GM12878 (cell line): Measurements from ENCODE around the gene DIO3. TPM values are rescaled to one million over a fixed set of nuclear protein-coding genes. Genes with fewer than 3 reads are reported as not detected.

Source experiments
- ATAC-seq: fragments of 200-7000 bp; cut with Tn5 transposase; 3 replicates; pipeline ENCODE4 v1.9.1; 2020; ENCODE audit warnings: mild to moderate bottlenecking, moderate library complexity
- BruUV-seq: library from RNA; stranded (reverse); fragments of 400-500 nt; replicated peaks from 2 replicates; lab custom pipeline; 2021; lab: Mats Ljungman, UMichigan
- CTCF ChIA-PET: fragments of 300-600 bp; sonication (Branson Sonifier 250); formaldehyde crosslinking; extraction: SDS; loops from one replicate; lab custom pipeline; 2021; ENCODE audit warnings: inconsistent platforms; lab: Yijun Ruan, JAX
- POLR2A ChIA-PET: fragments of 350-600 bp; formaldehyde crosslinking; extraction: SDS; loops from one replicate; lab custom pipeline; 2021; ENCODE audit warnings: inconsistent platforms; lab: Charles Lee
- RAD21 ChIA-PET: fragments of 300-600 bp; sonication (Branson Sonifier 250); formaldehyde crosslinking; loops from one replicate; lab custom pipeline; 2023; ENCODE audit warnings: antibody characterized with exemption; ENCODE audit not compliant: unreplicated experiment; lab: Charles Lee
- SMC1A ChIA-PET: fragments of 300-600 bp; sonication (Branson Sonifier 250); formaldehyde crosslinking; loops from one replicate; lab custom pipeline; 2023; ENCODE audit not compliant: unreplicated experiment, uncharacterized antibody; lab: Charles Lee
- DNase-seq: peaks from one replicate; pipeline ENCODE4 v3.0.0-alpha.2; 2011; ENCODE audit warnings: low read depth, low spot score
- FAIRE-seq: peaks from 3 replicates; lab custom pipeline; 2011; peaks lifted over from hg19 to GRCh38; lab: Jason Lieb, UNC
- H2AFZ ChIP-seq: 2 replicates; pipeline ENCODE4 v1.6.0; 2011; ENCODE audit warnings: low read depth, low read length, control low read depth; ENCODE audit not compliant: control insufficient read depth
- H3K27ac ChIP-seq: 2 replicates; pipeline ENCODE4 v1.5.1; 2011; ENCODE audit warnings: control low read depth; ENCODE audit not compliant: control insufficient read depth, insufficient read depth
- H3K27me3 ChIP-seq, 2 experiments: replicated peaks in 1 of 2; 2 replicates each; pipeline versions ENCODE4 v1.6.0 to v1.6.1; 2011; ENCODE audit warnings: low read length in 1 of 2; ENCODE audit not compliant: control insufficient read depth in 2 of 2, insufficient read depth in 2 of 2
- H3K36me3 ChIP-seq, 2 experiments: 2 replicates each; pipeline ENCODE4 v1.5.1; 2011; ENCODE audit warnings: low read length in 1 of 2; ENCODE audit not compliant: control insufficient read depth in 2 of 2, insufficient read depth in 2 of 2
- H3K4me1 ChIP-seq: 2 replicates; pipeline ENCODE4 v1.6.1; 2011; ENCODE audit warnings: mild to moderate bottlenecking, low read length, moderate library complexity, mixed read lengths; ENCODE audit not compliant: control insufficient read depth, insufficient read depth
- H3K4me2 ChIP-seq: 2 replicates; pipeline ENCODE4 v1.6.0; 2011; ENCODE audit warnings: control low read depth; ENCODE audit not compliant: control insufficient read depth, insufficient read depth
- H3K4me3 ChIP-seq: fragments of 200-600 bp; sonication (generic); 2 replicates; pipeline ENCODE4 v1.5.1; 2016
- H3K79me2 ChIP-seq: 2 replicates; pipeline ENCODE4 v1.6.0; 2011; ENCODE audit warnings: low read length; ENCODE audit not compliant: control insufficient read depth, insufficient read depth
- H3K9ac ChIP-seq: 2 replicates; pipeline ENCODE4 v1.8.0; 2011; ENCODE audit warnings: low read length, control low read depth, mixed read lengths; ENCODE audit not compliant: control insufficient read depth, insufficient read depth
- H3K9me3 ChIP-seq: replicated peaks from 3 replicates; pipeline ENCODE4 v1.5.1; 2011; ENCODE audit warnings: mild to moderate bottlenecking, low read length; ENCODE audit not compliant: control insufficient read depth, insufficient read depth
- H4K20me1 ChIP-seq: 2 replicates; pipeline ENCODE4 v1.6.0; 2011; ENCODE audit not compliant: control insufficient read depth, insufficient read depth
- BACH1 ChIP-seq: fragments of 450-650 bp; IDR thresholded peaks from 2 replicates; pipeline ENCODE4 v1.6.1; 2017; ENCODE audit warnings: mild to moderate bottlenecking, borderline replicate concordance
- CBFB ChIP-seq: IDR thresholded peaks from 2 replicates; pipeline ENCODE4 v1.6.1; 2016; ENCODE audit warnings: antibody characterized with exemption, low read depth
- CBX3 ChIP-seq: fragments of 200-600 bp; sonication (generic); IDR thresholded peaks from 2 replicates; pipeline ENCODE4 v1.6.1; 2016; ENCODE audit warnings: low read depth, borderline replicate concordance
- EGR1 ChIP-seq, 2 experiments: IDR thresholded peaks; 1 replicate in 1 of 2; 2 replicates in 1 of 2; pipeline ENCODE4 v1.6.1; 2011 to 2012; ENCODE audit warnings: low read depth in 2 of 2, low read length in 2 of 2, borderline replicate concordance in 1 of 2, mild to moderate bottlenecking in 1 of 2, moderate library complexity in 1 of 2
- ETV6 ChIP-seq, 2 experiments: fragments of 450-650 bp in 1 of 2; IDR thresholded peaks in 1 of 2; conservative IDR thresholded peaks in 1 of 2; 2 replicates each; pipeline ENCODE4 v1.6.1; 2014; ENCODE audit warnings: antibody characterized with exemption in 1 of 2, borderline replicate concordance in 1 of 2, low read depth in 1 of 2, mild to moderate bottlenecking in 1 of 2, moderate library complexity in 1 of 2
- KAT2A ChIP-seq: conservative IDR thresholded peaks from 2 replicates; pipeline ENCODE4 v1.6.1; 2011; ENCODE audit warnings: low read depth, low read length; ENCODE audit not compliant: control insufficient read depth
- MTA3 ChIP-seq: IDR thresholded peaks from 2 replicates; pipeline ENCODE4 v1.6.1; 2012; ENCODE audit warnings: low read length, inconsistent platforms, borderline replicate concordance
- RBBP5 ChIP-seq: fragments of 200-600 bp; sonication (generic); conservative IDR thresholded peaks from 2 replicates; pipeline ENCODE4 v1.6.1; 2016
- SMARCA5 ChIP-seq: fragments of 450-650 bp; IDR thresholded peaks from 2 replicates; pipeline ENCODE4 v1.6.1; 2017; ENCODE audit warnings: mild to moderate bottlenecking
- TCF7 ChIP-seq: IDR thresholded peaks from 2 replicates; pipeline ENCODE4 v1.6.1; 2014; ENCODE audit warnings: antibody characterized with exemption, borderline replicate concordance
- WRNIP1 ChIP-seq: IDR thresholded peaks from 2 replicates; pipeline ENCODE4 v1.6.1; 2011; ENCODE audit warnings: low read depth, low read length, improper control_type of control experiment, borderline replicate concordance
- WGBS: methylation state at CpG from one replicate; pipeline ENCODE4 v1.1.6; 2016; ENCODE audit warnings: low lambda C conversion rate; ENCODE audit not compliant: insufficient replicate concordance, insufficient coverage; ENCODE audit errors: missing lambda C conversion rate; 5-methylcytosine and 5-hydroxymethylcytosine counted together
- in situ Hi-C: fragments of 300-500 bp; cut with MboI; formaldehyde crosslinking; loops from 9 replicates; pipeline ENCODE4 v1.14.3; 2018; ENCODE audit warnings: mixed read lengths
- intact Hi-C: fragments of 100-400 bp; cut with micrococcal nuclease; formaldehyde crosslinking; loops from one replicate; pipeline ENCODE4 v1.14.2; 2022; ENCODE audit not compliant: unreplicated experiment
- polyA plus RNA-seq, 11 experiments: library from polyadenylated mRNA; depleted of rRNA in 4 of 11; unstranded in 6 of 11; stranded (reverse) in 5 of 11; fragments of >200 nt; fragmentation: Nextera tagmentation in 4 of 11; fragmentation: Illumina TruSeq in 1 of 11; extraction: Ambion mirVana in 4 of 11; extraction: Trizol in 1 of 11; gene quantifications; 1 replicate in 1 of 11; 2 replicates in 10 of 11; pipeline versions ENCODE4 v1.2.1 to v1.2.3, GENCODE V29; 2011 to 2016; ENCODE audit warnings: inconsistent platforms in 2 of 11, missing spikeins in 2 of 11, low read depth in 1 of 11
- total RNA-seq, 4 experiments: library from RNA; depleted of rRNA in 3 of 4; stranded (reverse); fragments of >200 nt in 3 of 4; fragmentation: Illumina TruSeq in 1 of 4; extraction: Trizol in 1 of 4; gene quantifications; 2 replicates each; pipeline versions ENCODE4 v1.2.1 to v1.2.3, GENCODE V29; 2013 to 2021
- TF ChIP-seq, protein P1 (sequence below): fragments of 450-650 bp; formaldehyde crosslinking; IDR thresholded peaks from 2 replicates; pipeline ENCODE4 v1.4.0; 2022; ENCODE audit warnings: mild to moderate bottlenecking, moderate library complexity
- TF ChIP-seq, protein P2 (sequence below), 3 experiments: IDR thresholded peaks in 2 of 3; conservative IDR thresholded peaks in 1 of 3; 2 replicates each; pipeline ENCODE4 v1.5.1; 2011; ENCODE audit warnings: low read depth in 3 of 3, low read length in 3 of 3, mild to moderate bottlenecking in 3 of 3, control low read depth in 2 of 3, moderate library complexity in 2 of 3, inconsistent platforms in 1 of 3, mixed read lengths in 1 of 3; ENCODE audit not compliant: control insufficient read depth in 2 of 3, insufficient read depth in 1 of 3; ENCODE audit errors: extremely low read depth in 1 of 3
- TF ChIP-seq, protein P3 (sequence below): fragments of 150-350 bp; IDR thresholded peaks from 2 replicates; pipeline ENCODE4 v1.6.1; 2014; ENCODE audit warnings: mild to moderate bottlenecking, low read depth, low read length

DIO3 gene
- total and polyA plus RNA-seq, 10 of the 15 experiments (the other 5 are each of a cell fraction or from before 2014, with no cell fraction given), result not detected

DNA sequence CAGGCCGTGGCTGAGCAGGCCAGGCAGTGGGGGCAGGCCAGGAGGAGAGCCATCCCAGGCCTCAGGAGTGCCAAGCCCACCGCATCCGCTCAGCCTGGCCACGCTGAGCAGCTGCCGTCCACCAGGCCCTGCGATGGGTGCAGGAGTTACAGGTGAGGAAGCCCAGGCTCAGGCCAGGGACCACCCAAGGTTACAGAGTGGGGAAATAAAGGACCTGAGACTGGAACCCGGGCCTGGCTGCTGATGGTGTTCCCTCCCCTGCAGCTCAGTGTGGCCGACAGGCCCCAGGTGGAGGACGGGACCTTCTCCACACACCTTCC lies 49.0 kb upstream of the DIO3 start (continued):
- TF ChIP-seq, protein P1, sequence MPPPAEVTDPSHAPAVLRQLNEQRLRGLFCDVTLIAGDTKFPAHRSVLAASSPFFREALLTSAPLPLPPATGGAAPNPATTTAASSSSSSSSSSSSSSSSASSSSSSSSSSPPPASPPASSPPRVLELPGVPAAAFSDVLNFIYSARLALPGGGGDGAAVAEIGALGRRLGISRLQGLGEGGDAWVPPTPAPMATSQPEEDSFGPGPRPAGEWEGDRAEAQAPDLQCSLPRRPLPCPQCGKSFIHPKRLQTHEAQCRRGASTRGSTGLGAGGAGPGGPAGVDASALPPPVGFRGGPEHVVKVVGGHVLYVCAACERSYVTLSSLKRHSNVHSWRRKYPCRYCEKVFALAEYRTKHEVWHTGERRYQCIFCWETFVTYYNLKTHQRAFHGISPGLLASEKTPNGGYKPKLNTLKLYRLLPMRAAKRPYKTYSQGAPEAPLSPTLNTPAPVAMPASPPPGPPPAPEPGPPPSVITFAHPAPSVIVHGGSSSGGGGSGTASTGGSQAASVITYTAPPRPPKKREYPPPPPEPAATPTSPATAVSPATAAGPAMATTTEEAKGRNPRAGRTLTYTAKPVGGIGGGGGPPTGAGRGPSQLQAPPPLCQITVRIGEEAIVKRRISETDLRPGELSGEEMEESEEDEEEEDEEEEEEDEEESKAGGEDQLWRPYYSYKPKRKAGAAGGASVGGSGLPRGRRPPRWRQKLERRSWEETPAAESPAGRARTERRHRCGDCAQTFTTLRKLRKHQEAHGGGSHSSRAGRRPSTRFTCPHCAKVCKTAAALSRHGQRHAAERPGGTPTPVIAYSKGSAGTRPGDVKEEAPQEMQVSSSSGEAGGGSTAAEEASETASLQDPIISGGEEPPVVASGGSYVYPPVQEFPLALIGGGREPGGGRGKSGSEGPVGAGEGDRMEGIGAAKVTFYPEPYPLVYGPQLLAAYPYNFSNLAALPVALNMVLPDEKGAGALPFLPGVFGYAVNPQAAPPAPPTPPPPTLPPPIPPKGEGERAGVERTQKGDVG (CRISPR knock-in tag), result no peak
- TF ChIP-seq KAT2A (no peak), EGR1 (IDR thresholded peaks at IDR 0.05; ENCODE audit: borderline replicate concordance in 1 of 2, low read depth in 2 of 2, low read length in 2 of 2) (no peak), RBBP5 (no peak), MTA3 (no peak), CBX3 (no peak), CBFB (no peak), TCF7 (no peak), BACH1 (no peak)

DNA sequence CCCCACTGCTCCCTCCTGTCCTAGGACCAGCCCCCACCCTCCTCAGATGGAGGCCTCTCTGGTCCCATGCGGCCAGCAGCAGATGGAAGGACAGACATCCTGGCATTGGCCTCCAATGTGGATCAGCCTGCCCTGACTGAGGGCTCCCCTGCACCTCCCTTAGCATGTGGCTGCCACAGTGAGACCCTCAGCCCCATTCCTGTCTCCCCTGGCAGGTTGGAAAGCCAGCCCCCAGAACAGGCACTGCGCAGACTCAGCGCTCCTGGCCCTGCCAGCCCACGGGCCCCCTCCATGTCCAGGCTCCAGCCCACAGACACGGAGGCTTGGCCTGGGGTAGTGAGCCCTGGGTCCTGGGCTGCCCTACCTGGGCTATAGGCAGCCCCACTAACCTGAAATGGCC lies 47.2 kb upstream of the DIO3 start:
- RAD21 ChIA-PET, result no interaction called here
- H3K9me3 ChIP-seq, result no peaks in the 10 kb centered on the region; the same call in 2 of the 3 replicates
- SMC1A ChIA-PET, result no interaction called here
- no peaks in the 10 kb centered on the region for H3K4me1 ChIP-seq
- H3K36me3 ChIP-seq, result no peaks in the 10 kb centered on the region
- H3K27ac ChIP-seq, result no peak overlapping the region
- H3K4me2 ChIP-seq, result no peak overlapping the region
- intact Hi-C loops, result no loop called here
- 50% methylated on average over 5 of the region's 5 CpGs for WGBS
- no peak overlapping the region for H2AFZ ChIP-seq
- in situ Hi-C loops, result no loop called here
- H3K4me3 ChIP-seq, result no peak overlapping the region
- H3K9ac ChIP-seq, result no peak overlapping the region
- FAIRE-seq, result no peak
- DNase-seq, result no peak
- CTCF ChIA-PET, result no interaction called here
- POLR2A ChIA-PET, result no interaction called here
- no peaks in the 10 kb centered on the region for H3K27me3 ChIP-seq
- H3K79me2 ChIP-seq, result no peaks in the 10 kb centered on the region
- ATAC-seq, result no peak
- no TSS peak for BruUV-seq
- H4K20me1 ChIP-seq, result no peaks in the 10 kb centered on the region
- TF ChIP-seq, protein P2, sequence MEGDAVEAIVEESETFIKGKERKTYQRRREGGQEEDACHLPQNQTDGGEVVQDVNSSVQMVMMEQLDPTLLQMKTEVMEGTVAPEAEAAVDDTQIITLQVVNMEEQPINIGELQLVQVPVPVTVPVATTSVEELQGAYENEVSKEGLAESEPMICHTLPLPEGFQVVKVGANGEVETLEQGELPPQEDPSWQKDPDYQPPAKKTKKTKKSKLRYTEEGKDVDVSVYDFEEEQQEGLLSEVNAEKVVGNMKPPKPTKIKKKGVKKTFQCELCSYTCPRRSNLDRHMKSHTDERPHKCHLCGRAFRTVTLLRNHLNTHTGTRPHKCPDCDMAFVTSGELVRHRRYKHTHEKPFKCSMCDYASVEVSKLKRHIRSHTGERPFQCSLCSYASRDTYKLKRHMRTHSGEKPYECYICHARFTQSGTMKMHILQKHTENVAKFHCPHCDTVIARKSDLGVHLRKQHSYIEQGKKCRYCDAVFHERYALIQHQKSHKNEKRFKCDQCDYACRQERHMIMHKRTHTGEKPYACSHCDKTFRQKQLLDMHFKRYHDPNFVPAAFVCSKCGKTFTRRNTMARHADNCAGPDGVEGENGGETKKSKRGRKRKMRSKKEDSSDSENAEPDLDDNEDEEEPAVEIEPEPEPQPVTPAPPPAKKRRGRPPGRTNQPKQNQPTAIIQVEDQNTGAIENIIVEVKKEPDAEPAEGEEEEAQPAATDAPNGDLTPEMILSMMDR (IDR thresholded peaks at IDR 0.05 in 2 of 3, conservative IDR thresholded peaks at IDR 0.05 in 1 of 3; ENCODE audit: control insufficient read depth in 2 of 3, extremely low read depth in 1 of 3, insufficient read depth in 1 of 3, low read depth in 3 of 3, low read length in 3 of 3), result no peak
- TF ChIP-seq ETV6 (conservative IDR thresholded peaks at IDR 0.05 in 1 of 2, IDR thresholded peaks at IDR 0.05 in 1 of 2; ENCODE audit: borderline replicate concordance in 1 of 2, low read depth in 1 of 2), result no peak
- TF ChIP-seq CBX3, result no peak
- TF ChIP-seq SMARCA5, result no peak
- TF ChIP-seq, protein P3, sequence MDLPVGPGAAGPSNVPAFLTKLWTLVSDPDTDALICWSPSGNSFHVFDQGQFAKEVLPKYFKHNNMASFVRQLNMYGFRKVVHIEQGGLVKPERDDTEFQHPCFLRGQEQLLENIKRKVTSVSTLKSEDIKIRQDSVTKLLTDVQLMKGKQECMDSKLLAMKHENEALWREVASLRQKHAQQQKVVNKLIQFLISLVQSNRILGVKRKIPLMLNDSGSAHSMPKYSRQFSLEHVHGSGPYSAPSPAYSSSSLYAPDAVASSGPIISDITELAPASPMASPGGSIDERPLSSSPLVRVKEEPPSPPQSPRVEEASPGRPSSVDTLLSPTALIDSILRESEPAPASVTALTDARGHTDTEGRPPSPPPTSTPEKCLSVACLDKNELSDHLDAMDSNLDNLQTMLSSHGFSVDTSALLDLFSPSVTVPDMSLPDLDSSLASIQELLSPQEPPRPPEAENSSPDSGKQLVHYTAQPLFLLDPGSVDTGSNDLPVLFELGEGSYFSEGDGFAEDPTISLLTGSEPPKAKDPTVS, result no peak
- no peak for TF ChIP-seq WRNIP1
